Endothelial cell of umbilical vein (primary cell): Measurements from ENCODE around the gene BIN2. TPM values are rescaled to one million over a fixed set of nuclear protein-coding genes. Genes with fewer than 3 reads are reported as not detected.

Experiments used
- BruUV-seq: library from RNA; stranded (reverse); fragments of 400-500 nt; replicated peaks from 2 replicates; lab custom pipeline; 2021; lab: Mats Ljungman, UMichigan
- CTCF ChIA-PET: fragments of 300-600, 350-600 bp; sonication (Branson Sonifier 250); formaldehyde crosslinking; loops from one replicate; lab custom pipeline; 2021; ENCODE audit warnings: antibody characterized with exemption, inconsistent platforms; lab: Charles Lee
- POLR2A ChIA-PET: fragments of 300-600, 350-600 bp; sonication (Branson Sonifier 250); formaldehyde crosslinking; loops from one replicate; lab custom pipeline; 2021; ENCODE audit warnings: antibody characterized with exemption, inconsistent platforms; lab: Charles Lee
- DNase-seq: peaks from one replicate; pipeline ENCODE4 v3.0.0-alpha.2; 2011; ENCODE audit warnings: low read depth, low spot score
- FAIRE-seq: peaks from 2 replicates; lab custom pipeline; 2011; peaks lifted over from hg19 to GRCh38; lab: Jason Lieb, UNC
- H2AFZ ChIP-seq: 2 replicates; pipeline ENCODE4 v1.6.0; 2012; ENCODE audit warnings: low read depth, low read length, control low read depth, inconsistent platforms
- H3K27ac ChIP-seq: 2 replicates; pipeline ENCODE4 v1.5.1; 2011; ENCODE audit warnings: low read depth, mild to moderate bottlenecking, control low read depth, low read length, moderate library complexity; ENCODE audit not compliant: insufficient read depth
- H3K27me3 ChIP-seq, 2 experiments: 2 replicates each; pipeline versions ENCODE4 v1.6.0 to v1.6.1; 2011; ENCODE audit warnings: low read length in 2 of 2, mixed read lengths in 1 of 2; ENCODE audit not compliant: control insufficient read depth in 2 of 2, insufficient read depth in 2 of 2
- H3K36me3 ChIP-seq, 2 experiments: 2 replicates in 1 of 2; 3 replicates in 1 of 2; pipeline ENCODE4 v1.5.1; 2011; ENCODE audit warnings: low read length in 2 of 2, mild to moderate bottlenecking in 1 of 2, moderate library complexity in 1 of 2; ENCODE audit not compliant: control insufficient read depth in 2 of 2, insufficient read depth in 2 of 2; ENCODE audit errors: extremely low read depth in 1 of 2
- H3K4me1 ChIP-seq: 3 replicates; pipeline ENCODE4 v1.5.1; 2011; ENCODE audit warnings: mild to moderate bottlenecking, low read length; ENCODE audit not compliant: control insufficient read depth, insufficient read depth; ENCODE audit errors: extremely low read depth
- H3K4me2 ChIP-seq: 2 replicates; pipeline ENCODE4 v1.6.1; 2011; ENCODE audit warnings: low read length, control low read depth, mixed read lengths; ENCODE audit not compliant: insufficient read depth
- H3K4me3 ChIP-seq, 3 experiments: fragments of 200-600 bp in 1 of 3; sonication (generic), shearing (Covaris generic) in 1 of 3; replicated peaks in 1 of 3; 2 replicates each; pipeline ENCODE4 v1.5.1; 2011 to 2016; ENCODE audit warnings: control low read depth in 3 of 3, low read length in 3 of 3, mild to moderate bottlenecking in 2 of 3, inconsistent platforms in 1 of 3, low read depth in 1 of 3, moderate library complexity in 1 of 3; ENCODE audit not compliant: insufficient read depth in 1 of 3
- H3K79me2 ChIP-seq: 2 replicates; pipeline ENCODE4 v1.6.0; 2012; ENCODE audit warnings: low read length, inconsistent platforms; ENCODE audit not compliant: control insufficient read depth, insufficient read depth
- H3K9ac ChIP-seq: replicated peaks from 2 replicates; pipeline ENCODE3; 2011; ENCODE audit warnings: low read length, control low read depth; ENCODE audit not compliant: insufficient read depth; ENCODE audit errors: extremely low read depth
- H3K9me1 ChIP-seq: replicated peaks from 3 replicates; pipeline ENCODE4 v1.6.0; 2011; ENCODE audit warnings: mild to moderate bottlenecking, low read length; ENCODE audit not compliant: control insufficient read depth, insufficient read depth; ENCODE audit errors: extremely low read depth
- H3K9me3 ChIP-seq: replicated peaks from 2 replicates; pipeline ENCODE4 v1.5.1; 2012; ENCODE audit warnings: low read length, inconsistent platforms; ENCODE audit not compliant: control insufficient read depth, insufficient read depth
- H4K20me1 ChIP-seq: replicated peaks from 2 replicates; pipeline ENCODE3; 2011; ENCODE audit warnings: mild to moderate bottlenecking, low read length; ENCODE audit not compliant: control insufficient read depth, insufficient read depth; ENCODE audit errors: extremely low read depth
- EZH2 ChIP-seq: IDR thresholded peaks from 2 replicates; pipeline ENCODE4 v1.6.1; 2012; ENCODE audit warnings: borderline replicate concordance, low read depth, mild to moderate bottlenecking, moderate library complexity, low read length, inconsistent platforms; ENCODE audit not compliant: severe bottlenecking
- FOS ChIP-seq: IDR thresholded peaks from 2 replicates; pipeline ENCODE4 v1.6.1; 2011; ENCODE audit warnings: mild to moderate bottlenecking, low read length, moderate library complexity, borderline replicate concordance; ENCODE audit not compliant: insufficient read depth
- GATA2 ChIP-seq: IDR thresholded peaks from 2 replicates; pipeline ENCODE4 v1.7.0; 2011; ENCODE audit warnings: low read depth, mild to moderate bottlenecking, moderate library complexity, mixed read lengths, low read length; ENCODE audit not compliant: insufficient read length, insufficient read depth
- JUN ChIP-seq: IDR thresholded peaks from 2 replicates; pipeline ENCODE4 v1.6.1; 2011; ENCODE audit warnings: borderline replicate concordance, low read depth; ENCODE audit not compliant: insufficient read length, insufficient read depth
- MYC ChIP-seq: IDR thresholded peaks from one replicate; pipeline ENCODE4 v1.6.1; 2011; ENCODE audit warnings: mild to moderate bottlenecking, low read depth, low read length
- POLR2A ChIP-seq: IDR thresholded peaks from 2 replicates; pipeline ENCODE4 v1.6.1; 2012; ENCODE audit warnings: low read depth, mild to moderate bottlenecking, control low read depth, low read length
- POLR2AphosphoS5 ChIP-seq: IDR thresholded peaks from 2 replicates; pipeline ENCODE4 v1.6.1; 2012; ENCODE audit warnings: low read depth, mild to moderate bottlenecking, control low read depth, low read length, moderate library complexity; ENCODE audit not compliant: insufficient read depth
- dilution Hi-C: fragments of 300-500 bp; cut with MboI; formaldehyde crosslinking; loops from one replicate; pipeline ENCODE4 v1.15.0; 2019; ENCODE audit warnings: low sequenced_read_pairs; ENCODE audit not compliant: extremely low pct_ligation_motif_present
- intact Hi-C: fragments of 100-400 bp; cut with micrococcal nuclease; formaldehyde crosslinking; loops from one replicate; pipeline ENCODE4 v1.10.0; 2022
- polyA plus RNA-seq, 4 experiments: library from polyadenylated mRNA; depleted of rRNA in 3 of 4; stranded (reverse) in 3 of 4; unstranded in 1 of 4; fragments of >200 nt; gene quantifications; 2 replicates each; pipeline versions ENCODE4 v1.2.1 to v1.2.3, GENCODE V29; 2011 to 2012; ENCODE audit warnings: missing spikeins in 1 of 4
- total RNA-seq: library from RNA; stranded (reverse); gene quantifications from 2 replicates; pipeline ENCODE4 v1.2.3, GENCODE V29; 2021
- TF ChIP-seq, protein P1 (sequence below), 2 donors: IDR thresholded peaks; 1 replicate in 1 of 2; 2 replicates in 1 of 2; pipeline ENCODE4 v1.5.1; 2011; ENCODE audit warnings: low read length in 2 of 2, mild to moderate bottlenecking in 2 of 2, moderate library complexity in 2 of 2, control low read depth in 1 of 2, inconsistent platforms in 1 of 2, low read depth in 1 of 2; ENCODE audit not compliant: insufficient read depth in 1 of 2; ENCODE audit errors: extremely low read depth in 1 of 2
- TF ChIP-seq, protein P2 (sequence below): IDR thresholded peaks from 2 replicates; pipeline ENCODE4 v1.6.1; 2011; ENCODE audit not compliant: insufficient read depth, insufficient read length

The BIN2 gene
- total and polyA plus RNA-seq, 2 donors (not counting 3 experiments of a cell fraction or from before 2014, with no cell fraction given) = not detected

DNA sequence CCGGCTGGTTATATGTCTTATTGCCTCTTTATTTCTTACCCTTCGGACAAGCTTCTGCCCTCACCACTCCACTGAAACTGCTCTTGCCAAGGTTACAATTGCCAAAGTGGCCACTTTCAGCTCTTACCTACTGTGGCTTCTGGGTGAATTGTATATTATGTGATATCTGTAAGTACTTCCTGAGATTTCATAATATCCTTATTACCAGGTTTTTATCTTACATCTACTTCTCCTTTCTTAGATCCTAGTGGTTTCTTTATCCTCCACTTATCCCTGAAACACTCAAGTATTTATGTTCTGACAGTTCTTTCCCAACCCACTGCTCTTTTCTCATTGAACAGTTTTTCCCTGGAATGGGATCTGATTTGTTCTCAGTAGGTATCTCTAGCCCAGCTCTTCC lies 12.0 kb upstream of the BIN2 start:
- POLR2A ChIA-PET = no interaction called here
- intact Hi-C loops (no loop called here), dilution Hi-C loops (no loop called here)
- no peaks in the 10 kb centered on the region for H3K27me3 ChIP-seq
- no peaks in the 10 kb centered on the region for H3K9me3 ChIP-seq
- CTCF ChIA-PET = interaction anchor here (0.9 to 1.3 kb wide), 3 partner anchors 36 to 193 kb away, joined by 3 read pairs; no protein-coding TSS in a partner anchor
- H3K9ac ChIP-seq = no peak overlapping the region
- no TSS peak for BruUV-seq
- no peak overlapping the region for H3K4me3 ChIP-seq
- no peak overlapping the region for H3K27ac ChIP-seq
- H3K36me3 ChIP-seq = no peaks in the 10 kb centered on the region
- TF ChIP-seq POLR2AphosphoS5 (no peak), POLR2A (no peak), MYC (no peak), GATA2 (no peak), JUN (no peak), EZH2 (no peak), FOS (no peak)
- TF ChIP-seq, protein P1, sequence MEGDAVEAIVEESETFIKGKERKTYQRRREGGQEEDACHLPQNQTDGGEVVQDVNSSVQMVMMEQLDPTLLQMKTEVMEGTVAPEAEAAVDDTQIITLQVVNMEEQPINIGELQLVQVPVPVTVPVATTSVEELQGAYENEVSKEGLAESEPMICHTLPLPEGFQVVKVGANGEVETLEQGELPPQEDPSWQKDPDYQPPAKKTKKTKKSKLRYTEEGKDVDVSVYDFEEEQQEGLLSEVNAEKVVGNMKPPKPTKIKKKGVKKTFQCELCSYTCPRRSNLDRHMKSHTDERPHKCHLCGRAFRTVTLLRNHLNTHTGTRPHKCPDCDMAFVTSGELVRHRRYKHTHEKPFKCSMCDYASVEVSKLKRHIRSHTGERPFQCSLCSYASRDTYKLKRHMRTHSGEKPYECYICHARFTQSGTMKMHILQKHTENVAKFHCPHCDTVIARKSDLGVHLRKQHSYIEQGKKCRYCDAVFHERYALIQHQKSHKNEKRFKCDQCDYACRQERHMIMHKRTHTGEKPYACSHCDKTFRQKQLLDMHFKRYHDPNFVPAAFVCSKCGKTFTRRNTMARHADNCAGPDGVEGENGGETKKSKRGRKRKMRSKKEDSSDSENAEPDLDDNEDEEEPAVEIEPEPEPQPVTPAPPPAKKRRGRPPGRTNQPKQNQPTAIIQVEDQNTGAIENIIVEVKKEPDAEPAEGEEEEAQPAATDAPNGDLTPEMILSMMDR (IDR thresholded peaks at IDR 0.05; ENCODE audit: extremely low read depth in 1 of 2, insufficient read depth in 1 of 2, low read depth in 1 of 2, low read length in 2 of 2) = no peak
- TF ChIP-seq, protein P2, sequence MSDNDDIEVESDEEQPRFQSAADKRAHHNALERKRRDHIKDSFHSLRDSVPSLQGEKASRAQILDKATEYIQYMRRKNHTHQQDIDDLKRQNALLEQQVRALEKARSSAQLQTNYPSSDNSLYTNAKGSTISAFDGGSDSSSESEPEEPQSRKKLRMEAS = no peak
- no peaks in the 10 kb centered on the region for H3K4me1 ChIP-seq
- H3K79me2 ChIP-seq = no peaks in the 10 kb centered on the region
- H3K4me2 ChIP-seq = no peak overlapping the region
- no peak for FAIRE-seq
- no peaks in the 10 kb centered on the region for H3K9me1 ChIP-seq
- H4K20me1 ChIP-seq = no peaks in the 10 kb centered on the region
- no peak overlapping the region for H2AFZ ChIP-seq
- DNase-seq = no peak
